ENCODE measurements around the gene MORC1. TPM values are rescaled to one million over a fixed set of nuclear protein-coding genes. Genes with fewer than 3 reads are reported as not detected.

MORC1 gene, protein sequence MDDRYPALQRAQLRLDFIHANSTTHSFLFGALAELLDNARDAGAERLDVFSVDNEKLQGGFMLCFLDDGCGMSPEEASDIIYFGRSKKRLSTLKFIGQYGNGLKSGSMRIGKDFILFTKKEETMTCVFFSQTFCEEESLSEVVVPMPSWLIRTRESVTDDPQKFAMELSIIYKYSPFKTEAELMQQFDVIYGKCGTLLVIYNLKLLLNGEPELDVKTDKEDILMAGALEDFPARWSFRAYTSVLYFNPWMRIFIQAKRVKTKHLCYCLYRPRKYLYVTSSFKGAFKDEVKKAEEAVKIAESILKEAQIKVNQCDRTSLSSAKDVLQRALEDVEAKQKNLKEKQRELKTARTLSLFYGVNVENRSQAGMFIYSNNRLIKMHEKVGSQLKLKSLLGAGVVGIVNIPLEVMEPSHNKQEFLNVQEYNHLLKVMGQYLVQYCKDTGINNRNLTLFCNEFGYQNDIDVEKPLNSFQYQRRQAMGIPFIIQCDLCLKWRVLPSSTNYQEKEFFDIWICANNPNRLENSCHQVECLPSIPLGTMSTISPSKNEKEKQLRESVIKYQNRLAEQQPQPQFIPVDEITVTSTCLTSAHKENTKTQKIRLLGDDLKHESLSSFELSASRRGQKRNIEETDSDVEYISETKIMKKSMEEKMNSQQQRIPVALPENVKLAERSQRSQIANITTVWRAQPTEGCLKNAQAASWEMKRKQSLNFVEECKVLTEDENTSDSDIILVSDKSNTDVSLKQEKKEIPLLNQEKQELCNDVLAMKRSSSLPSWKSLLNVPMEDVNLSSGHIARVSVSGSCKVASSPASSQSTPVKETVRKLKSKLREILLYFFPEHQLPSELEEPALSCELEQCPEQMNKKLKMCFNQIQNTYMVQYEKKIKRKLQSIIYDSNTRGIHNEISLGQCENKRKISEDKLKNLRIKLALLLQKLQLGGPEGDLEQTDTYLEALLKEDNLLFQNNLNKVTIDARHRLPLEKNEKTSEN
- not detected in 2 replicates for polyA plus RNA-seq

GRCh38 chr3:109117939-109118338, at the start of gene MORC1:
Gene MORC1, minus strand, starts transcription at chr3:109118134. Its CDS starts 75 bp downstream, at chr3:109118059.

DNA sequence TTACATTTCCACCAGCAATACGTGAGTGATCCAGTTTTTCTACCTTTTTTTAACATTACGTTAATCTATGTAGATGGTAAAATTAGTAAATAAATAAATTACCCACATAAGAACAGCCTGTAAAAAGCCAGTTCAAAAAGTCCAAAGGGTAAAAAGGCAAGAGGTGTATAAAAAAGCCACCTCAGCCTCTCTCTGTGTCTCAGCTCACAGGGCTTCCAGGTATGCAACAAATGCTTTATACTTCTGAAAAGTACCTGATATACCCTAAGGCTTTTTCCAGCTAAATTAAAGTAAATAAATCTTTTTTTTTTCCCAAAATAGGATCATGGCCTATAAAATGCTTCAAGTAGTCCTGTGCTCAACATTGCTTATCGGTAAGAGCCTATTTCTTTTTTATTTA, 18.6 kb upstream of the MORC1 start, which contains the start of gene C3orf85:
TSS of gene C3orf85 (plus strand) at position 197 of the 400 bp plus-strand sequence. CDS start at position 326, 129 bp downstream.

DNA sequence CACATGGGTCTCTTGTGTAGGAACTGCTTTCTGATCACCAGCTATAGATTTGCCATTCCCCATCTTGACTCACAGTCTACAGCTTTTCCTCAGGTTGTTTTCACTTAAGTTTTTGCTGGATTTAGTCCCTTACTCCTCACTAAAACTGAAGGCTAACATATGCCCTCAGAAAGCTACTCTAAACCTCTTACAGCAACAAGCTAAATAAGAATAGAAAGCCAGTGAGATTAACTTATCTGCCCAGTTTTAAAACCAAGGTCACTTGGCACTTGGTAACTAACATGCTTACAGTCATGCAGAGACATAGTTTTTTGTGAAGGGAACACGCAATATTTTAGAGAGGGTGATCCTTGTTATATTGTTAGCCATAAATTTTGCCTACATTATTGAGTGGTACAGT, 164.2 kb downstream of the MORC1 start, which contains the start of gene GUCA1C:
TSS of gene GUCA1C (minus strand) at position 180 of the 400 bp plus-strand sequence. CDS start at position 63, 117 bp downstream.

Other genes starting within 250 kb of the MORC1 start
- not detected in 2 replicates for gene GUCA1C, start 164.3 kb downstream of the MORC1 start, polyA plus RNA-seq
- not detected in 2 replicates for gene C3orf85, start 18.6 kb upstream of the MORC1 start, polyA plus RNA-seq
- not detected in 2 replicates for gene DPPA2, start 198.4 kb upstream of the MORC1 start, polyA plus RNA-seq
- gene DPPA4, start 219.4 kb upstream of the MORC1 start, polyA plus RNA-seq = not detected in 2 replicates

Measured in Purkinje cell (primary cell).